T-helper 2 cell (primary cell): ENCODE data around the gene SAFB.

Experiments
- DNase-seq, 5 experiments: peaks; one replicate each; pipeline versions ENCODE4 v3.0.0 to v3.0.0-alpha.2; 2012 to 2022

Gene SAFB

DNA sequence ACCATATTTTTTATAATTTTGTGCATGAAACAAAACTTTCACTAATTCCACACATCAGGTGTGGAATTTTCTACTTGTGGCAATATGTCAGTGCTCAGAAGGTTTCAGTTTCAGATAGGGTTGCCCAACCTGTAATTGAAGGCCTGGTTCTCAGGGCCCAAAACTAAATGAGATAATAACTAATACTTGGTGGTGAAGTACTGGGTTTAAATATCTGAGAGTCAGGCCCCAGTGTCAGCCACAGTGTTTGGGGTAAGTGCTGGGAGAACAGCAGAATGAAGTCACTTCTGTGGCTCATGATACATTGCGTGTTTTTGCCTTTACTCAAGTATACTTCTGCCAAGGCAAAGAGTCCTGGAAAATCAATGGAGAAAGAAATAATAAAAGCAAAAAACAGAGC, 5.6 kb downstream of the SAFB start:
- no peak for DNase-seq

DNA sequence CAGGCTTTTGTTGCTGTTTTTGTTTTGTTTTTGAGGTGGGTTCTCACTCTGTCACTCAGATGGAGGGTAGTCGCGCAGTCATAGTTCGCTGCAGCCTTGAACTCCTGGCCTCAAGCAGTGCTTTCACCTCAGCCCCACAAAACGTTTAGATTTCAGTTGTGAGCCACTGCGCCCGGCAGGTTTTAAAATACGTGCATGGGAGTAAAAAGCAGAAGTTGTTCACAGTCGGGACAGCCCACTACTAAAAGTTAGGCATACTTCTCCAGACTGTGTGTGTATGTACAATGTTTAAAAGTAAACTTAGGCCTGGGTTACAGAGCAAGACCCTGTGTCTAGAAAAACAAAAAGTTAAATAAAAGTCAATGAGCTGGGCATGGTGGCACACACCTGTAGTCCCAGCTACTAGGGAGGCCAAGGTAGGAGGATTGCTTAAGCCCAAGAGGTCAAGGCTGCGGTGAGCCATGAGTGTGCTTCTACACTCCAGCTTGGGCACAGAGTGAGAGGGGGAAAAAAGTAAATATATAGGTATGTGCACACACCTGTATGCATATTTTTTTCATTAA, 6.1 kb downstream of the SAFB start:
- DNase-seq: no peak

DNA sequence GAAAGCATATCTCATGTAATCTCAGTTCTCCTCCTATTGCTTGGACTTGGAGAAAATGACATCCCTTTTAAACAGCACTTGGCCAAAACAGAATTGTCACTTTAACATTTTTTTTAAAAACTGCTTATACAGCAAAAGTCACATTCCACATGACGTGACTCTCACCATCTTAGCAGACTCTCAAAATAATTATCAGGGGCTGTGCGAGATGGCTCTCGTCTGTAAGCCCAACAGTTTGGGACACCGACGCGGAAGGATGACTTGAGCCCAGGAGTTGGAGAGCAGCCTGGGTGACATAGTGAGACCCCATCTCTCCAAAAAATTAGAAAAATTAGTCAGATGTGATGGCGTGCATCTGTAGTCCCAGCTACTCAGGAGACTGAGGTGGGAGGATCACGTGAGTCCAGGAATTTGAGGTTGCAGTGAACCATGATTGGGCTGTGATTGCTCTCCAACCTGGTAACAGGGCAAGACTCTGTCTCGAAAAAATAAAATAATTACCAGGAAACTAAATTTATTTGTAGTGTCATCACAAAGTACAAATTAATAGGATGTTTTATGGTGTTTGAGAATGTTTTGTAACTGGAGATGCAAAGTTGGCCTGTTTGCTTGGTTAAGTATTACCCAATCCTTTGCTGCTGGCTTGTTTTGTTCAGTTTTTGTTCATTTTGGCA, 8.8 kb downstream of the SAFB start:
- no peak for DNase-seq

DNA sequence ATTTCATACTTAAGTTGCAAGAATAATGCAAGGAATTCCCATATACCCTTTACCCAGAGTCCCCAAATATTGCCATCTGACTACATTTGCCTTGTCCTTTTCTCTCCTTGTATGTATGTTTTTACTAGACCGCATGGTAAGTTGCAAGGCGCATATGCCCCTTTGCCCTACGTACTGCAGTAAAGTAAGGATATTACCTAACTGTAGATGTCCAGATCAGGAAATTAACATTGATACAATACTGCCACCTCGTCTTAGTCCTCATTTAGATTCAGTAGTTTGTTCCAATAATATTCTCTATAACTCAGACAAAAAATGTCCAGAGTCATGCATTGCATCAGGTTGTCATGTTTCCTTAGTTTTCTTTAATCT, 9.3 kb downstream of the SAFB start:
- no peak for DNase-seq

DNA sequence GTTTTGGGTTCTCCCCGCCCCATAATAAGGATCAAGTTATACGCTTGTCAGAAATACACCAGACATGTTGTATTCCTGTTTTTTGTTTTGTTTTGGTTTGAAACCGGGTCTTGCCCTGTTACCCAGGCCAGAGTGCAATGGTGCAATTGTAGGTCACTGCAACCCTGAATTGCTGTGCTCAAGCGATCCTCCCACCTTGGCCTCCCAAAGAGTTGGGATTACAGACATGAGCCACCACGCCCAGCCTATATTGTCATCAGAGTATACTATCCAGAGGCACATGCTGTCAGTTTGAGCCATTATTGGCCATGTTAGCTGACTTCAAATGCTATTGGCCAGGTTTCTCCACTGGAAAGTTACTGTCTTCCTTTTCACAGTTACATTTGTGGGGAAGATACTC, 9.8 kb downstream of the SAFB start:
- no peak for DNase-seq

DNA sequence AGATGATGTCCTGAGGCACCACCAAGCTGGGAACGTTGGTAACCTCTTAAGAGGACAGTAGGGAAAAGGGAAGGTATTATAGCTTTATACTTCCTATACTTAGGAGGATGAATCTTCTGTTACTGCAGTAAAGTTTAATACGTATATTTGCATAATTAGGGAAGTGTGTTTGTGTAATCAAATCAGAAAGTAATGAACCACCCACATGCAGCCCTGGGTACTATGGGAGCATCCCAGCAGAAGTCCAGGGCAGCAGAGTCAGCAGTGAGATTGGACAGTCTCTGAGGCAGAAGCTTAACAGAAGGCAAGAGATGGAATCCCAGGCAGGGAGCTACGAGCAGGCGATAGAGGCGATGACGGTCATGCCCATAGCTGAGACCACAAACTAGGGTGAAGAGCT, 12.5 kb downstream of the SAFB start:
- DNase-seq: no peak

DNA sequence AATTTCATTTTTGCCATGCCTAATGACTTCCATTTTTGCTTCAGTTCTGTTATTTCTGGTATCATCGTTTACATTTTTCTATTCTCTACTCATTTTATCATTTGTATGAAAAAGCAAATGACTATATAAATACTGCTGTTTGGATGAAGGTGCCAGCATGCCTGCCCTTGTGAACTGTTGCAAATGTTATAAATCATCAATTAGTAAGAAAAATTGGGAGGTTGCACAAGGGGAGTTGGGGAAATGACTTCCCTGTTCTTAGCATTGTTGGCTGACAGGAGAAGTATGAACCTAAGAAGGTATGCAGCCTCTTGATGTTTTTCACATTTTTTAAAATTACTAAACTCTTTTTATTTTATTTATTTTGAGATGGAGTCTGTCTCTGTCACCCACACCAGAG, 15.1 kb downstream of the SAFB start:
- DNase-seq: no peak

DNA sequence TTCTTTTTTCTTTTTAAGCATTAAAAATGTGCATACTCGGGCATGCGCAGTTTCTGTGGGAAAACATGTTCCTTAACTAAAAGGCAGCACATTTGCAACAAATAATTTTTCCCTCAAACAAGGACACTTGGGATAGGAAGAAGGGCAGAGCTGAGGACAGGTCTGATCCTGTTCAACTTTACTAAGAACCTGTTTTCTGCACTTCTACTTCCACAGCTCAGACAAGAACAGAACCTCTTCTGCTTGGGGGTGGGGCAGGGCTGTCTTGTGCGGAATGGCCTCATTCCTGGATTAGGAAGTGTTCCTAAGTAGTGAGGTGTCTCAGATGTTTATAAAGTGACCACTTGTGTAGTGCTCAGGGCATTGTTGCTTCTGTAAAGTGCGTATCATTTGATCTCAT, 18.3 kb downstream of the SAFB start:
- DNase-seq: no peak

DNA sequence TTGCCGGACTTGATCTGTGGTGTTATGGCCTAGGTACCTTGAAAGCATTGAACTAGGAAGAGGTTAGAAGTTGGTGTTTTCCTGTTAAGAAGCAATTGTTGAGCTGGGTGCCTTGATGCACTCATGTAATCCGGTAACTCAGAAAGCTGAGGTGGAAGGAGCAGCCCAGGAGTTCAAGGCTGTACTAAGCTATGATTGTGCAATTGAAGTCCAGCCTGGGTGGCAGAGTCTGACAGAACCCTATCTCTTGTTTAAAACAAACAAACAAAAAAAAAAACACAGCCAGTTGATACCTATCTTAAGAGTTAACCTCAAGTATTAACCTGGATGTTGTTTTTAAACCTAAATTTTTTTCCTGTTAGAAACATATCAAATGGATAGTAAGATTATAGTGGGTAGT, 19.3 kb downstream of the SAFB start:
- DNase-seq: no peak

DNA sequence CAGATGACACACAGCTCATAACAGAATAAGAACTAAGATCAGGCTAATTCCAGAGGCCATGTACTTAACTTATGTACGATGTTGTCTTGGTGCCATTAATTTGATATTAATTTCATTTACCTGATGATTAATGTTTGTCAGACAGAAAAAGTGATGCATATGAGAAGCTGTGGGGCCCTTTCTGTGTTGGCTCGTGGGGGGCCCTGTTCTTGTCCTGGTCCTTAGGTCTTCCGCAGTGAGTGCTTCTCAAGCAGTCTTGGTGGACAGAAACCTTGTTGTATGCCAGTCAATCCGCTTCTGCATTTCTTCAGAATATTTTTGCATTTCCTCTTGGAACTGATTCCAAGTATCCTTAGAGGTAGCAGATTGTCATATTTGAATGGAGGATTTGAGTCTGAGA, 20.2 kb downstream of the SAFB start:
- DNase-seq: no peak

DNA sequence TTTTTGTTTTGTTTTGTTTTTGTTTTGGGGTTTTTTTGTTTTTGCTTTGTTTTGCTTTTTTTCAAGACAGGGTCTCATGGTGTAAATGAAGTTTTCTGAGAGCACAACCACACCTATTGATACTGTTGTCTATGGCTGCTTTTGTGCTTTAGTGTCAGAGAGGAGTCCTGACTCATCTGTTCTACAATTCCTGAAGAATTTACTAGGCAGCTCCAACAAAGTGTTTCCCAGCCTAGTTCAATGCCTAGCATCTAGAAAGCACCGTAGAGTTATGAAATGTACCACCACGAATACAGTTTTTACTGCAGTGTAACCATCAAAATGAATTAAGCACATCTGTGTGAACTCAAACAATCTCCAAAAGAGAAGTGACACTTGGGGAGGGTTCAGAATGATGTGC, 21.2 kb downstream of the SAFB start:
- no peak for DNase-seq

DNA sequence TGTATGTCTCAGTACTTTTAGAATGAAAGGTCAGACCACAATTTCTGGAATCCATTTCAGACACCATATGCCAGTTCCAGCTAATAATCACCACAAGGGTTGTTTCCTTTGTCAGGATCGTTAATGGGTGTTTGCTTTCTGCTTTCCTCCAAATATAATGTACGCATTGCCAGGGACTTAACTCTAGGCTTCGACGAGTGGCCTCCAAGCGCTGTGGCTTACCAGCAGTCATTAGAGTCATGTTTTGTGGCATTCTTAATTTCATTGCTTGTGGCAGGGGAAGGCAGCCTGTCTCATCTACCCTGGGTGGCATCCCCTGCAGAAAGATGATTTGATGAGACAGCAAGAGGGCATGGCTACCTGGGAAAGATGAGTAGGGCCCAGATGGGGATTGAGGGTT, 22.5 kb downstream of the SAFB start:
- no peak for DNase-seq

DNA sequence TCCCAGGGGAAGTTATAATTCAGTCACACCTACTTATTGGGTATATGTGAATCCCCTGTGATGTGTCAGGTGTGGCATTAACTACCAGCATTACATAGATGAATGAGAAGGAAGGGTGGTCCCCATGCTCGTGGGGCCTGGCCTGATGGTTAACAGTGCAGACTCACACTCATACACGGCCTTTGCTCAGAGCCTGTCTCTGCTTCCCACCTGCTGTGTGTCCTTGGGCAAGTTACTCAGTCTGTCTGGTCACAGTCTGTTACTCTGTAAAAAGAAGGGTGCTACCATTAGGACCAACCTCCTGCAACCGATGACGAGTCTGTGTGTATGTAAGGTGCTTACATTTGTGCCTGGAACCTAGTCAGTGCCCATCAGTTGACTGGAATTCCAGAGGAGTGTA, 23.8 kb downstream of the SAFB start:
- no peak for DNase-seq

DNA sequence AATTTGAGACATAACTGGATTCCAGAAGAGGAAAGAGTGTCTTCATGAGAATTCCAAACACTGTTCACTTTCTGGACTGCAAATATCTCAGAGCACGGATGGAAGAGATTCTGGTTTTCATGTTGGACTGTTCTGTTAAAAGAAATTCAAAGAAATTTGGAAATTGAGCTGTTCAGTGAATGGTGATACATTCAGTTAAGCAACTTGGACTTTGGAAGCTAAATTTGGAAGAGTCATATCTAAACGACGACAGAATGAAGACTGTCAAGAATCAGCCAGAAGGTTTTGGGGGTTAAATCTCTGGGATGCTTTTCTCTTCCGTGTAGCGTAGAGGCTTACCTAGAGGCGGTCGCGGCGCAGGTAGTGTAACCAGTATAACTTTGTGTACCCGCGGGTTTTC, 25.6 kb downstream of the SAFB start:
- DNase-seq: no peak

DNA sequence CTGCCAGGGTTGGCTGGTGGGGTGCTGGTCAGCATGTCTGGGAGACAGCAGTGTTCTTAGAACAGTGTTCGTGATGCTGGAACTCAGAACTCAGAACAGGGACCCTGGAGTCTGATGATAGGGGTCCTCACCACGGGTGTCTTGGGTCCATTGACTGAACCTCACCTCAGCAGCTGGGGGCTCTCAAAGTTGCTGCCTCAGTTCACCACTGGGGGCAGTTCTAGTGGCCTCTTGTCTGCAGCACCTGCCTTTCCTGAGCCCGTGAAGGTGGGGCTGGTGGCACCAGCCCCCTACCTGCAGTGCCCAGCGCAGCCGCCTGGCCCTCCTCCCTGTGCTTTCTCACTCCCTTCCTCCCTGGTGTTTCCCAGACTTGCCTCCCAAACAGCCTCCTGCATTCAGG, 28.5 kb downstream of the SAFB start:
- DNase-seq: no peak

DNA sequence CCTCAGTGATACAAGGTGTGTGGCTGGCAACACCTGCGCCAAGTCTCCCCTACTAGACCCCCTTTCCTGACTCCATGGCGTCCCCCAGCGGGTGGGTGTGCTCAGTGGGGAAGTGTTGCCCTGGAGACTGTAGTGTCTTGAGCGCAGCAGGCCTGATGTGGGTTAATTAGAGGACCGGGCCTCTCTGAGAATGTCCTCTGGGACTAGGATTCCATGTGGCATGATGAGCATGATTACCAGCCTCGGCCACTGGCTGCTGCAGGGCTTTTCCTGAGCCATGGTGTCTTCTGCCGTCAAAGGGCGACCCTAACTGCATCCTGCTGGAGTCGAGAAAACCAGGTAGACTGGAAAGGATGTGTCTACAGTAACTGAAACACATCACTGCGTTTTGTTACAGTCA, 29.4 kb downstream of the SAFB start:
- no peak for DNase-seq

DNA sequence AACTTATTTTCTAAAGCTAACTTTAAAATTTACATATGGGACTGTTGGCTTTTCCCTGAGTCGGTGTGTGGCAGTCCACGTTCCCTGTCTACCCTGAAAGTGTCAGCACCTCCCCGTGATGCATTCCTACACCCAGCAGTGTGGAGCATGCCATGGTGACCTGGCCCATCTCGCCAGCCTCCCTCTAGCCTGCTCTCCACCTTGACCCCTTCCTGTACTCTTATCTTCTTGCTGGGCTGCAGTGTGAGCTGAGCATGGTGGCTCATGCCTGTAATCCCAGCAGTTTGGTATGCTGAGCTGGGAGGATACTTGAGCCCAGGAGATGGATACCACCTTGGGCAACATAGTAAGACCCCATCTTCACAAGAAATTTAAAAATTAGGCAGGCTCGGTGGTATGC, 32.0 kb downstream of the SAFB start:
- DNase-seq: no peak

DNA sequence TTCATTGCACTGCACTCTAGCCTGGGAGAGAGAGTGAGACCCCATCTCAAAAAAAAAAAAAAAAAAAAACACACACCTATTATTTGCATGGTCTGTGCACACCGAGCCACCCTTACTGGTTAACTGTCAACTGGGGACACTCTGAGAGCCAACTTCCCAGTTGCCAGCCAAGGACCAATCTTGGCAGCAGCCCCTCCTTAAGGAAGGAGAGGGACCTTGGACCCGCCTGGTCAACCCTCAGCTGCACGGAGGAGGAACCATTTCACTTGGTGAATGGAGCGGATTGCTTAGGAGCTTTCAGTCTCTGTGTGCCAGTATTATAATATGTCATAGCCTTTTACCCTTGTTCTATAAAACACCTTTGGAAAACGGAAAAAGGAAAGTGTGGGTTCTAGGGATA, 32.5 kb downstream of the SAFB start:
- DNase-seq: no peak

DNA sequence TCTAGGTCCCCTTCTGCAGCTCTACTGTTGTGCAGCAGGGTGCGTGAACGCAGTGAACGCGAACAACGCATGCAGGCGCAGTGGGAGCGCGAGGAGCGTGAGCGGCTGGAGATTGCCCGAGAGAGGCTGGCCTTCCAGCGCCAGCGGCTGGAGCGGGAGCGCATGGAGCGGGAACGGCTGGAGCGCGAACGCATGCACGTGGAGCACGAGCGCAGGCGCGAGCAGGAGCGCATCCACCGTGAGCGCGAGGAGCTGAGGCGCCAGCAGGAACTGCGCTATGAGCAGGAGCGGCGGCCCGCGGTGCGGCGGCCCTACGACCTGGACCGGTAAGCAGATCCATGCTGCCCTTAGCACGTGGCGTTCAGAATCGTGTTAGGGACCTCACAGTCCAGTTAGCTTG, 38.6 kb downstream of the SAFB start:
- no peak for DNase-seq

DNA sequence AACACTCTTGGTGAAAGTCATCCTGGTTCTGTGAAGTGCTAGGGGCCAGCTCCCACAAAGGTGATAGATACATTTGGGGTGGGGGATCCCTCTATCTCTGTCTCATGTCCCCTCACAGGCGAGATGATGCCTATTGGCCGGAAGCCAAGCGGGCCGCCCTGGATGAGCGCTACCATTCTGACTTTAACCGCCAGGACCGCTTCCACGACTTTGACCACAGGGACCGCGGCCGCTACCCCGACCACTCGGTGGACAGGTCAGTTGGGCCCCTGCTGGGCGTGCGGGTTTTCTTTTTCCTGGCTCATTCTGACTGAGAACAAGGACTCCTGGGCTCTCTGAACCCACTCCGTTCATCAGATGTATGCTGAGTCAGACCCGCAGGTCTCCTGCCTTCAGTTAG, 41.0 kb downstream of the SAFB start:
- no peak for DNase-seq

DNA sequence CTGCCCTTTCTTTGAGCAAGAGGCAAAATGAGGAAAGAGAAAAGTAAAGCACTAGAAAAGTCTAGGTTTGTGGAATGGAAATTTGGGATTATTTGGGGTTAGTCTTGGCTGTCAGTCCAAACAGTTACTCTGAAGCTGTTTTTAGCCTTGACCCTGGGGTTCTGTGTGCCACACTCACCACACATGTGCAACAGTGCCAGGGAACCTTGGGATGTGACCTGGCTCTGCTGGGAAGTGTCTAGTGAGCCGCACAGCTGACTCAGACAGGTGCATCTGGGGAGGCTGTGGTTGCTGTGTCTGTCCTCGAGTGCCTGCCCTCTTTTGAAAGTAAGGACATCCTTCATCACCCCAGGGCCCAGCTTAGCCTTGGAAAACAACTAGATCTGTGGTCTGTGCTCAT, 41.6 kb downstream of the SAFB start:
- DNase-seq: no peak

DNA sequence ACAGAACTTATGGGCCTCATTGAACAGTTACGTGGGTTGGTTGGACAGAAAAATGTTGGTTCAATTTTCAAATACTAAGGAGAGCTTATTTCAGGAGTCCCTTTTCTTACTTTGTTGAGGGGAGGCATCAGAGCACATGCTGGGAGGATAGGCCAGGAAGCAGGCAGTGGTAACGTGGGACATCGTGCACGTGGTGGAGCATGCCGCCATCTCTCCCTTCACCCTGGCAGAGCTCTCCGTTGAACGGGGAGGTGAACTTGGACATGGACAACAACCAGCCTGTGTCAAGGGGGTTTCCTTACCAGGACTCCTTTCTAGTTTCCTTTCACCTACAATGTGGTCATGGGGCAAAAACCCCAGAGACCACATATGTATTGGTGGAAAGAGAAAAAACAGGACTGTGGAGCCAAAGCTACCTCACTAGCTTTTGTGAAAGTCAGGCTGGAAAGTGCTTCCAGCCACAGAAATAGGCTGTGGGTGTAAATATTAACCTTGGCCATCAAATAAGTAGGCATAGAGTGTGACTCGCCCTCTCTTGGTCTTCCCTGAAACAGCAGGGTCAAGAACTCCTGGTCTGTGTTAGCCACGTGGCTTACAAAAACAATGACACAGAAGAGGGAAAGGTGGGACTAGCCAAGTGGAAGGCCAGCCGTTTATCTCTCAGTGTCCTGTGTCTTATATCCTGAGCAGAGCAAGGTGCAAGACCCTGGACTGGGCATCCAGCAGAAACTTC, 43.1 kb downstream of the SAFB start:
- DNase-seq: no peak

DNA sequence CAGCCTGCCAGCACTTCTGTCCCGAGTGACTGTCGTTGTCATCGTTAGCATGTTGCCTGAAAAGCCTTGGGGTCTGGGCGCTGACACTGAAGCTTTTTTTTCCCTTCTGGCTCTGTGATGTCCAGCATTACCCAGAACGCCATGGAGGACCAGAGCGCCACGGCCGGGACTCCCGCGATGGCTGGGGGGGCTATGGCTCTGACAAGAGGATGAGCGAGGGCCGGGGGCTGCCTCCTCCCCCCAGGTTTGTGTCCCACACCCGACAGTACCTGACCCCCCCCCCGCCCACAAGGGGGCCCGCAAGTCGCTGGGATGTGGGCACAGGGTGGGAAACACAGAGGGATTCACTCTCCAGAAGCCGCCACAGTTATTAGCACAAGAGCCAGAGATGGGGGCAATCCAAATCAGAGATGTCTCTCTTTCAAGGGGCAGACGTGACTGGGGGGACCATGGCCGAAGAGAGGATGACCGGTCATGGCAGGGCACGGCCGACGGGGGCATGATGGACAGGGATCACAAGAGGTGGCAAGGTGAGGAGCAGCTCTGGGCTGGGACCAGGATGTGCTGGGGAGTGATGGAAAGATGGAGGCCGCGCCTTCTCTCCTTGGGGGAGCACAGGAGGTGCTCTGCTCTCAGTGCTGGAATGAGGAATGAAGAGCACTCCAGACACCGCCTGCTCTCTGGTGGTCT, 44.2 kb downstream of the SAFB start:
- DNase-seq: no peak

DNA sequence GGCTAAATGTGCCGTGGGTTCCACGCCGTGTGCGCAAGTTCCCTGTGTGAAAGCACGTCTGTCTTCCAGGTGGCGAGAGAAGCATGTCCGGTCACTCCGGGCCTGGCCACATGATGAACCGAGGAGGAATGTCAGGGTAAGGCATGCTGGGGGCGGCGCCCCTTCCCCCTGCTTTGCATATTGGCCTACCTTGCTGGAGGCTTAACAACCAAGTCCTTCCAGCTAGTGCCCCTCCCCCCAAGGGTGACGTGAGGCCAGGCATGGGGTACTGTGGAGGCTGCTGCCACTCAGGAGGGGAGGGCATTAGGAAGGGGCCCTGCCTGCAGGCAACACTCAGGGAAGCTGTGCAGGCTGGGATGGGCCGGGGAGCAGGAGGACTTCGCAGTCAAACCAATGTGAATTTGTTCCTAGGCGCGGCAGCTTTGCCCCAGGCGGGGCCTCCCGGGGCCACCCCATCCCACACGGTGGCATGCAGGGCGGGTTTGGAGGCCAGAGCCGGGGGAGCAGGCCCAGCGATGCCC, 44.9 kb downstream of the SAFB start:
- DNase-seq: no peak
